Astrocyte (in vitro differentiated cells and primary cell): ENCODE results near the gene AKR1D1. TPM values are rescaled to one million over a fixed set of nuclear protein-coding genes. Genes with fewer than 3 reads are reported as not detected.

Experiments
- DNase-seq: peaks from one replicate; pipeline ENCODE4 v3.0.0-alpha.2; 2010; ENCODE audit warnings: low read depth
- FAIRE-seq: peaks from 2 replicates; lab custom pipeline; 2011; peaks lifted over from hg19 to GRCh38; lab: Jason Lieb, UNC
- H2AFZ ChIP-seq: 2 replicates; pipeline ENCODE4 v1.6.0; 2012; ENCODE audit warnings: low read depth, low read length, inconsistent platforms
- H3K27ac ChIP-seq: 2 replicates; pipeline ENCODE4 v1.5.1; 2011; ENCODE audit warnings: low read depth, low read length, inconsistent platforms
- H3K27me3 ChIP-seq: 2 replicates; pipeline ENCODE4 v1.6.0; 2011; ENCODE audit warnings: low read length, inconsistent platforms; ENCODE audit not compliant: insufficient read depth
- H3K36me3 ChIP-seq: 2 replicates; pipeline ENCODE4 v1.5.1; 2011; ENCODE audit warnings: low read length, inconsistent platforms; ENCODE audit not compliant: insufficient read depth
- H3K4me1 ChIP-seq: 2 replicates; pipeline ENCODE4 v1.5.1; 2011; ENCODE audit warnings: low read length, inconsistent platforms; ENCODE audit not compliant: insufficient read depth
- H3K4me2 ChIP-seq: 2 replicates; pipeline ENCODE4 v1.6.0; 2012; ENCODE audit warnings: low read length, inconsistent platforms
- H3K4me3 ChIP-seq: 2 replicates; pipeline ENCODE4 v1.5.1; 2011; ENCODE audit warnings: low read depth, mild to moderate bottlenecking, low read length, inconsistent platforms; ENCODE audit not compliant: insufficient read depth
- H3K79me2 ChIP-seq: 2 replicates; pipeline ENCODE4 v1.6.0; 2012; ENCODE audit warnings: mild to moderate bottlenecking, low read length, inconsistent platforms; ENCODE audit not compliant: insufficient read depth
- H3K9ac ChIP-seq: 2 replicates; pipeline ENCODE4 v1.6.0; 2012; ENCODE audit warnings: mild to moderate bottlenecking, low read length, inconsistent platforms
- H3K9me3 ChIP-seq: 2 replicates; pipeline ENCODE4 v1.5.1; 2012; ENCODE audit warnings: low read depth, mild to moderate bottlenecking, low read length, inconsistent platforms; ENCODE audit not compliant: insufficient read depth
- H4K20me1 ChIP-seq: 2 replicates; pipeline ENCODE4 v1.6.0; 2012; ENCODE audit warnings: low read length, inconsistent platforms; ENCODE audit not compliant: insufficient read depth
- H3K27ac Mint-ChIP-seq: one replicate; pipeline ENCODE4 v1.8.0; 2021; ENCODE audit warnings: mild to moderate bottlenecking, mixed read lengths; ENCODE audit not compliant: unreplicated experiment
- H3K27me3 Mint-ChIP-seq: one replicate; pipeline ENCODE4 v1.8.0; 2021; ENCODE audit warnings: low read depth, mixed read lengths; ENCODE audit not compliant: unreplicated experiment
- H3K36me3 Mint-ChIP-seq: one replicate; pipeline ENCODE4 v1.8.0; 2021; ENCODE audit warnings: low read depth, mixed read lengths; ENCODE audit not compliant: unreplicated experiment
- H3K4me1 Mint-ChIP-seq: one replicate; pipeline ENCODE4 v1.8.0; 2021; ENCODE audit warnings: low read depth, mixed read lengths; ENCODE audit not compliant: unreplicated experiment
- H3K4me3 Mint-ChIP-seq: one replicate; pipeline ENCODE4 v1.8.0; 2021; ENCODE audit warnings: mild to moderate bottlenecking, moderate library complexity, mixed read lengths; ENCODE audit not compliant: unreplicated experiment
- H3K9me3 Mint-ChIP-seq: one replicate; pipeline ENCODE4 v1.8.0; 2021; ENCODE audit warnings: mild to moderate bottlenecking, mixed read lengths; ENCODE audit not compliant: unreplicated experiment
- EZH2 ChIP-seq: IDR thresholded peaks from 2 replicates; pipeline ENCODE4 v1.6.1; 2012; ENCODE audit warnings: mild to moderate bottlenecking, low read length, inconsistent platforms; ENCODE audit not compliant: insufficient read depth
- total RNA-seq: library from RNA; stranded (reverse); gene quantifications from 2 replicates; pipeline ENCODE4 v1.2.1, GENCODE V29; 2021
- TF ChIP-seq, protein P1 (sequence below): IDR thresholded peaks from 2 replicates; pipeline ENCODE4 v1.5.1; 2011; ENCODE audit warnings: low read depth, mild to moderate bottlenecking, inconsistent platforms, low read length, moderate library complexity; ENCODE audit not compliant: insufficient read depth

Gene AKR1D1
- total RNA-seq, 1 donor from 2014 or later = not detected

- no peak overlapping the region for H2AFZ ChIP-seq
- H3K27me3 ChIP-seq = no peaks in the 10 kb centered on the region
- H3K27ac ChIP-seq = no peak overlapping the region
- H3K4me2 ChIP-seq = no peak overlapping the region
- Mint-ChIP-seq H3K27me3 (no peaks in the 10 kb centered on the region), H3K4me1 (peaks cover 2% of the 10 kb centered on the region), H3K4me3 (no peak overlapping the region), H3K27ac (no peak overlapping the region), H3K36me3 (no peaks in the 10 kb centered on the region), H3K9me3 (peaks cover 3% of the 10 kb centered on the region)
- H3K4me1 ChIP-seq = no peaks in the 10 kb centered on the region
- no peak overlapping the region for H3K4me3 ChIP-seq
- H3K9ac ChIP-seq = no peak overlapping the region
- FAIRE-seq = no peak
- no peak for DNase-seq
- H3K36me3 ChIP-seq = no peaks in the 10 kb centered on the region
- H3K79me2 ChIP-seq = no peaks in the 10 kb centered on the region
- no peak for TF ChIP-seq EZH2
- TF ChIP-seq, protein P1, sequence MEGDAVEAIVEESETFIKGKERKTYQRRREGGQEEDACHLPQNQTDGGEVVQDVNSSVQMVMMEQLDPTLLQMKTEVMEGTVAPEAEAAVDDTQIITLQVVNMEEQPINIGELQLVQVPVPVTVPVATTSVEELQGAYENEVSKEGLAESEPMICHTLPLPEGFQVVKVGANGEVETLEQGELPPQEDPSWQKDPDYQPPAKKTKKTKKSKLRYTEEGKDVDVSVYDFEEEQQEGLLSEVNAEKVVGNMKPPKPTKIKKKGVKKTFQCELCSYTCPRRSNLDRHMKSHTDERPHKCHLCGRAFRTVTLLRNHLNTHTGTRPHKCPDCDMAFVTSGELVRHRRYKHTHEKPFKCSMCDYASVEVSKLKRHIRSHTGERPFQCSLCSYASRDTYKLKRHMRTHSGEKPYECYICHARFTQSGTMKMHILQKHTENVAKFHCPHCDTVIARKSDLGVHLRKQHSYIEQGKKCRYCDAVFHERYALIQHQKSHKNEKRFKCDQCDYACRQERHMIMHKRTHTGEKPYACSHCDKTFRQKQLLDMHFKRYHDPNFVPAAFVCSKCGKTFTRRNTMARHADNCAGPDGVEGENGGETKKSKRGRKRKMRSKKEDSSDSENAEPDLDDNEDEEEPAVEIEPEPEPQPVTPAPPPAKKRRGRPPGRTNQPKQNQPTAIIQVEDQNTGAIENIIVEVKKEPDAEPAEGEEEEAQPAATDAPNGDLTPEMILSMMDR = no peak
- H3K9me3 ChIP-seq = no peaks in the 10 kb centered on the region
- H4K20me1 ChIP-seq = no peaks in the 10 kb centered on the region
Observed at GRCh38 chr7:138092486-138093028, 16.3 kb downstream of the AKR1D1 start.

DNA sequence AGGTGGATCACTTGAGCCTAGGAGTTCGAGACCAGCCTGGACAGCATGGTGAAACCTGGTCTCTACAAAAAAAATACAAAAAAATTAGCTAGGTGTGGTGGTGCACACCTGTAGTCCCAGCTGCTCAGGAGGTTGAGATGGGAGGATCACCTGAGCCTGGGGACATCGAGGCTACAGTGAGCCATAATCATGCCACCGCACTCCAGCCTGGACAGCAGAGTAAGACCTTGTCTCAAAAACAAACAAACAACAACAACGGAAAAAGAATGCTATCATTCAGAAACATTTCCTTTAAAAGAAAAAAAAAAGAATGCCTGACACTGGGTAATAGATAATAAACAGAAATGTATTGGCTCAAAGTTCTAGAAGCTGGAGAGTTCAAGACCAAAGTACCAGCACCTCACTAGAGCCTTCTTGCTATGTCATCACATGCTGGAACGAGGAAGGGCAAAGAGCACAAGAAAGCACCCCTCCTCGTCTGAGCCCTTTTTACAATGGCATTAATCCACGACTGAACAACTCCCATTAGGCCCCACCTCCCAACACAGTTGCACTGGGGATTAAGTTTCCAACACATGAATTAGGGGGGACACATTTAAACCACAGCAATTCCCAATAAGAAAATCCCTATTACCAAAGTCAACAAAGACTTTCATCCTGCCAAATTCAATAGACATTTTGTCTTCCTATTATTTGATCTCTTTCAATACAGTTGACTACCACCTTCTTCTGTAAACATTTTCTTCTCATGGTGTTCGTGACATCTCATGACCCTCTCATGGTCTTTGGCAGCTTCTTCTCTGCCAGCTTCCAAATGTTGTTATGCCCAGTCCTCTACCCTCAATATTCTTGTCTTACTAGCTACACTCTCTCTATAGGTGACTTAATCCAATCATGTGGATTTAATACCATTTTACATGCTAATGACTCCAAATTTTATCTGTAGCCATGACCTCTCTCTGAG, 20.0 kb downstream of the AKR1D1 start:
- Histone ChIP-seq H3K4me3 (no peak overlapping the region), H3K9ac (no peak overlapping the region), H3K27ac (no peak overlapping the region), H3K36me3 (no peaks in the 10 kb centered on the region), H3K4me1 (no peaks in the 10 kb centered on the region), H3K79me2 (no peaks in the 10 kb centered on the region), H2AFZ (no peak overlapping the region), H3K27me3 (no peaks in the 10 kb centered on the region), H3K9me3 (no peaks in the 10 kb centered on the region), H4K20me1 (no peaks in the 10 kb centered on the region), H3K4me2 (no peak overlapping the region)
- no peak for DNase-seq
- Mint-ChIP-seq H3K36me3 (no peaks in the 10 kb centered on the region), H3K4me1 (no peaks in the 10 kb centered on the region), H3K27me3 (no peaks in the 10 kb centered on the region), H3K9me3 (peaks cover 3% of the 10 kb centered on the region), H3K4me3 (no peak overlapping the region), H3K27ac (no peak overlapping the region)
- FAIRE-seq = no peak
- TF ChIP-seq EZH2 = no peak
- TF ChIP-seq, protein P1 = no peak
